GM12875 (cell line): ENCODE results near the gene PLB1.

ENCODE experiments used
- H3K4me3 ChIP-seq: one replicate; pipeline ENCODE4 v1.5.1; 2011; ENCODE audit warnings: low read depth, low read length, control low read depth
- CTCF ChIP-seq: IDR thresholded peaks from 2 replicates; pipeline ENCODE4 v1.5.1; 2011; ENCODE audit warnings: low read depth, mild to moderate bottlenecking, control low read depth, inconsistent platforms, low read length, moderate library complexity, borderline replicate concordance; ENCODE audit not compliant: insufficient read depth

Gene PLB1

GRCh38 chr2:28533044-28533680 is 37.3 kb downstream of the PLB1 start:
- no peak for TF ChIP-seq CTCF
- no peak overlapping the region for H3K4me3 ChIP-seq

GRCh38 chr2:28534817-28535216 is 39.0 kb downstream of the PLB1 start:
- H3K4me3 ChIP-seq: no peak overlapping the region
- TF ChIP-seq CTCF: no peak

GRCh38 chr2:28538134-28538533 is 42.3 kb downstream of the PLB1 start:
- H3K4me3 ChIP-seq: no peak overlapping the region
- no peak for TF ChIP-seq CTCF

- no peak overlapping the region for H3K4me3 ChIP-seq
- no peak for TF ChIP-seq CTCF
Observed at GRCh38 chr2:28538652-28539051, 42.8 kb downstream of the PLB1 start.

GRCh38 chr2:28539118-28539541 is 43.3 kb downstream of the PLB1 start:
- no peak overlapping the region for H3K4me3 ChIP-seq
- TF ChIP-seq CTCF: 0 out of 2 replicates have a peak, but pooled peaks have one; percentile 1

- no peak for TF ChIP-seq CTCF
- no peak overlapping the region for H3K4me3 ChIP-seq
Observed at GRCh38 chr2:28543316-28544035, 47.6 kb downstream of the PLB1 start.

- no peak overlapping the region for H3K4me3 ChIP-seq
- no peak for TF ChIP-seq CTCF
Observed at GRCh38 chr2:28544036-28544346, 48.1 kb downstream of the PLB1 start.
